Stimulated activated CD4-positive, alpha-beta T cell treated with anti-CD3 and anti-CD28 coated beads, TNF-alpha, amount 100 ng/mL, for 1 hour (primary cell): ENCODE measurements around the gene SEPTIN10.
"Not testable (repeated sequence)": the region's sequence is repeated elsewhere in the genome, so short reads cannot be mapped to it uniquely, and the experiment has no call there.

Experiments used
- DNase-seq, 3 donors: peaks; one replicate each; pipeline ENCODE4 v3.0.0-alpha.2; 2020; ENCODE audit warnings: low read depth in 3 of 3, low spot score in 1 of 3

The SEPTIN10 gene

GRCh38 chr2:109635426-109636304, 21.9 kb upstream of the SEPTIN10 start:
- no peak for DNase-seq

GRCh38 chr2:109633284-109633961, 19.7 kb upstream of the SEPTIN10 start:
- DNase-seq: no peak

GRCh38 chr2:109632158-109632789, 18.5 kb upstream of the SEPTIN10 start:
- no peak for DNase-seq

GRCh38 chr2:109631741-109632140, 18.0 kb upstream of the SEPTIN10 start:
- no peak for DNase-seq

- no peak for DNase-seq
Observed at GRCh38 chr2:109630441-109631430, 17.0 kb upstream of the SEPTIN10 start.

GRCh38 chr2:109629867-109630266, 16.1 kb upstream of the SEPTIN10 start:
- no peak for DNase-seq

GRCh38 chr2:109628321-109628720, 14.6 kb upstream of the SEPTIN10 start:
- not testable (repeated sequence) for DNase-seq

GRCh38 chr2:109624339-109624738, 10.6 kb upstream of the SEPTIN10 start:
- DNase-seq: no peak

- no peak for DNase-seq
Observed at GRCh38 chr2:109623923-109624322, 10.2 kb upstream of the SEPTIN10 start.

- no peak for DNase-seq
Observed at GRCh38 chr2:109623297-109623696, 9.5 kb upstream of the SEPTIN10 start.

- DNase-seq: no peak
Observed at GRCh38 chr2:109619032-109619615, 5.4 kb upstream of the SEPTIN10 start.

GRCh38 chr2:109616184-109616583, 2.4 kb upstream of the SEPTIN10 start:
- no peak for DNase-seq

- DNase-seq: no peak
Observed at GRCh38 chr2:109615637-109616144, 1.9 kb upstream of the SEPTIN10 start.

GRCh38 chr2:109614715-109615636, 1.2 kb upstream of the SEPTIN10 start:
- no peak for DNase-seq

GRCh38 chr2:109613081-109613921, 465 bp downstream of the SEPTIN10 start:
- DNase-seq: no peak

- no peak for DNase-seq
Observed at GRCh38 chr2:109611467-109612095, 2.2 kb downstream of the SEPTIN10 start.

- no peak for DNase-seq
Observed at GRCh38 chr2:109609352-109610024, 4.3 kb downstream of the SEPTIN10 start.
